AG09309 (cell line): ENCODE data around the gene FYB1.
A peak's percentile ranks its signal among the peaks of the same experiment; 100 is the strongest.

Source experiments
- DNase-seq: peaks from one replicate; pipeline ENCODE4 v3.0.0-alpha.2; 2010; ENCODE audit warnings: low read depth
- H3K4me3 ChIP-seq: 2 replicates; pipeline ENCODE4 v1.5.1; 2011; ENCODE audit warnings: mild to moderate bottlenecking, low read depth, low read length, moderate library complexity; ENCODE audit not compliant: control insufficient read depth
- TF ChIP-seq, protein P1 (sequence below): IDR thresholded peaks from 2 replicates; pipeline ENCODE4 v1.5.1; 2011; ENCODE audit warnings: mild to moderate bottlenecking, low read depth, low read length, inconsistent platforms; ENCODE audit not compliant: insufficient read depth, control insufficient read depth; ENCODE audit errors: missing control alignments

Gene FYB1

DNA sequence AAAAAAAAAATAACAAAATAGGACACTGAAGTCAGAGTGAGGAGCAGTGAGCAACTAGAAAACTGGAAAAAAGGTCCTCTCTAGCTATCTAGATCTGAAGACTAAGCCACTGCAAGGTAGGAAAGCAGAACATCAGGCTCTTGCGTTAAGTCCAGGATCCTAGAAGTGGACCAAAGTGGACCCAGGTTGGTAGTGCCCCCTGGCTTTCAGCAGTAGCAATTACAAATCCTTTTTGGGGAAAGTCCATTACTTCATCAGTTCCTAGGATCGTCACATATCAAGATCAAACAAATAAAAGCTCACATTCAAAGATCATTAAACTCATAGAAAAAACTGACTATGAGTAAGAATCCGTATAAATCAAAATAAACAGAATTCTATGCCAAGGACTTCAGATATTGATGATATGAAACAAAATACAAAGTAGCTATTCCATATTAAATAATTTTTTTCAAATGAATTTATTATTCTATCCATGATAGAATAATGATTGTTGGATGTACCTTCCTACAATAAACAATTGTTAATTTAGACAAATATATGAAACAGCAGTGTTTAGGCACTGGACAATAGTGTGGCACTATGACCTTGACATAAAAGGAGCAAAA, 138.7 kb downstream of the FYB1 start:
- TF ChIP-seq, protein P1, sequence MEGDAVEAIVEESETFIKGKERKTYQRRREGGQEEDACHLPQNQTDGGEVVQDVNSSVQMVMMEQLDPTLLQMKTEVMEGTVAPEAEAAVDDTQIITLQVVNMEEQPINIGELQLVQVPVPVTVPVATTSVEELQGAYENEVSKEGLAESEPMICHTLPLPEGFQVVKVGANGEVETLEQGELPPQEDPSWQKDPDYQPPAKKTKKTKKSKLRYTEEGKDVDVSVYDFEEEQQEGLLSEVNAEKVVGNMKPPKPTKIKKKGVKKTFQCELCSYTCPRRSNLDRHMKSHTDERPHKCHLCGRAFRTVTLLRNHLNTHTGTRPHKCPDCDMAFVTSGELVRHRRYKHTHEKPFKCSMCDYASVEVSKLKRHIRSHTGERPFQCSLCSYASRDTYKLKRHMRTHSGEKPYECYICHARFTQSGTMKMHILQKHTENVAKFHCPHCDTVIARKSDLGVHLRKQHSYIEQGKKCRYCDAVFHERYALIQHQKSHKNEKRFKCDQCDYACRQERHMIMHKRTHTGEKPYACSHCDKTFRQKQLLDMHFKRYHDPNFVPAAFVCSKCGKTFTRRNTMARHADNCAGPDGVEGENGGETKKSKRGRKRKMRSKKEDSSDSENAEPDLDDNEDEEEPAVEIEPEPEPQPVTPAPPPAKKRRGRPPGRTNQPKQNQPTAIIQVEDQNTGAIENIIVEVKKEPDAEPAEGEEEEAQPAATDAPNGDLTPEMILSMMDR = peak; percentile 80
- peak; percentile 55 for DNase-seq
- H3K4me3 ChIP-seq = no peak overlapping the region

DNA sequence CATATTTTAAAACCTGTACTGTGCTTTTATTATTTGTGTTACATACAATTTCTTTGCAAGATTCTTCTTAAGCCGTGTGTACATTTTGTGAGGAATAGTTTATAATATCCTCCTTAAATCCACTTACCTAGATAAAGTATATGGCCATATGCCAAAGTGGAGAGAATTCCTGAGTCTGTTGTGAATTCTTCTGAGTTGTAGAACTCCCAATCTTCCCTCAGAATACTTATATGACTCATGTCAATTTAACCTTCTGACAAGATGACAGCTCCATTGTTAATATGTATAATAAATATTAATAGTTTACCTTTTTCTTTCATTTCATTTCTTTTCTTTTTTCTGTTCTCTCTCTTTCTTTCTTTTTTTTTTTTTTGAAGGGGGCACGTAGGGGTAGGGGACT, 139.2 kb downstream of the FYB1 start:
- H3K4me3 ChIP-seq = no peak overlapping the region
- TF ChIP-seq, protein P1 = no peak

DNA sequence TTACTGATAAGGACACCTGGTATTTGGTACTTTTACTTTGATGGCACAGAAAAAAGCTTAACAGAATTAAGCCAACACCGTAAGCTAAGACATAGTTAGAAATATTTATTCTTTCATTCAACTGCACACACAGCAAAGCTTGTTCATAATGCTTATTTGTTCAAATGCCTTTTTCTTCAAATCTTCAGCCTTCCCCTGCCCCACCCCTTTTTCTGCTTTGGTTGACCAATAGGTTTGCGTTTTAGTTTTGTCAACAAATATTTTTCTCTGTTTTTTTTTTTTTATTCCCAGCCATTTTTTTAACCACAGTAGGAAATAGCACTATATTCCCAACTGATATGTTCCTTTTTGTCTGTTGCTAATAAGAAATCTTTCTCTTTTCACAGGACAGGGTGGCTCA, 140.2 kb downstream of the FYB1 start:
- TF ChIP-seq, protein P1 = no peak
- no peak for DNase-seq
- H3K4me3 ChIP-seq = no peak overlapping the region

More for the DNA sequence above, 139.2 kb downstream of the FYB1 start:
- DNase-seq = no peak

DNA sequence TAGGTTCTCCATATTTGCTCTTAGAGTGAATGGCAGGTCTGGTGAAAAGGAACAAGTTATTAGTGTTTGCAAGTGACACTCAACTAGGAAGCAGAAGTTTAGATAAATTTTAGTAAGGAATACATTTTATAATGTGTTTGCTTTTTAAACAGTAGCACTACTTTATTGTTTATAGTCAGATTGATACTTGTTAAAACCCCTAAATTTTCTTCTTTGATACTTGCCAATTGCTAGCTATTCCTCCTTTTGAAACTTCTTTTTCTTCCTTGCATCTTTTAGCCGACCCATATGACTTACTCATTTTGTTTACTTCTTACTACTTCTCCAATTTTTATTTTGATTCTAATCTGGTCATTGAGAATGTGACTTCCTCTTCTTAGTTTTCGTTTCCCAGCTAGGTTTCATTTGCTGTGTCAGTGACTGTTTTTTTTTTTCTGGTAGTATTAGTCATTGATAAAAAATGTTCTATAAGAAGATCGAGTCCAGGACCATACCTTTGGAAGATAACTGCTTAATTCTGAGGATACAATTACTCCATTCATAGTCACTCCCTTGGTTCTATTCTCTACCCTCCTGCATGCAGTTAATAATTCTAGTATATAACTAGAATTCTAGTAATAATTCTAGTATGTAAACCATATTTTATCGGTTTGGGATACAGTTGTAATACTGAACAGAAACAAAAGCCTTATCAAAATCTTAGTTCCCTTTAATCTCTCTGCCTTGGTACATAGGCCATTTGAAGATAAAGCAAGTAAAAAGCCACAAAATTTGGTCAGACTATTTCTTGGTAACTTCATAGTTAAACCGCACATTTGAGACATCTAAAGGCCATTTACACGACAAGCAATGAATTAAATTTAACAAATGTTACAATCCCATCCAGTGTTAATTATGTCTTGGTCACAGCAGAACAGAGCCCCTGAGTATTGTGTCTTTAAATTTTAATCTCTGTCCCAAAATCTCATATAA, 142.3 kb downstream of the FYB1 start:
- TF ChIP-seq, protein P1 = no peak
- H3K4me3 ChIP-seq = no peak overlapping the region
- DNase-seq = no peak

DNA sequence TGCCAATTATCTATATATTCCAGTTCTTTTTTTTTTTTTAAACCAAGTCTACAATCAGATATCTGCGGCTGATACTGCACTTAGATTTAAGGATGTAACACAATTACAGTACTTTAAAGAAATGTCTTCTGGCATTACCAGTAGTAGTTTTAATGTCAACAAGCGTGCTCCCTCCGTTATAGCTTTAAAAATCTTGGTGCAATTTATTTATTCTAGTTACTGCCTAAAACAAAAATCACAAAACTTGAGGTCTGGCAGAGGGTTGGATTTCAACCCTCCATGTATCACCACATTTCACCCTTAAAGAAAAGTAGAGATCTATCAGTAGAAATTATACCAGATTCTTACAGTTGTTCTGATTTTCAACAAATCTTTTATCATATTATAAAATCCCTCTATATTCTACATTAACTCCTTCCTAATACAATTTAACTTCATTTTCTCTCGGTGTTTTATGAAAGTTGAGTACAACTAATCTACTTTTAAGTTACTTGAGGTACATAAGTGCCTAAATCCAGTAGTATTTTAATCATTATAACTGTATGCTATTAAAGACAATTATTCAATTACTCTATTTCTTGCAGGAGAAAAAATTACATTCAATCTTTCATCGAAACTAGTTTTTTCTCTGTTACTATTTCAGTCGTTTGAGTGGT, 143.1 kb downstream of the FYB1 start:
- TF ChIP-seq, protein P1 = no peak
- H3K4me3 ChIP-seq = no peak overlapping the region
- no peak for DNase-seq

DNA sequence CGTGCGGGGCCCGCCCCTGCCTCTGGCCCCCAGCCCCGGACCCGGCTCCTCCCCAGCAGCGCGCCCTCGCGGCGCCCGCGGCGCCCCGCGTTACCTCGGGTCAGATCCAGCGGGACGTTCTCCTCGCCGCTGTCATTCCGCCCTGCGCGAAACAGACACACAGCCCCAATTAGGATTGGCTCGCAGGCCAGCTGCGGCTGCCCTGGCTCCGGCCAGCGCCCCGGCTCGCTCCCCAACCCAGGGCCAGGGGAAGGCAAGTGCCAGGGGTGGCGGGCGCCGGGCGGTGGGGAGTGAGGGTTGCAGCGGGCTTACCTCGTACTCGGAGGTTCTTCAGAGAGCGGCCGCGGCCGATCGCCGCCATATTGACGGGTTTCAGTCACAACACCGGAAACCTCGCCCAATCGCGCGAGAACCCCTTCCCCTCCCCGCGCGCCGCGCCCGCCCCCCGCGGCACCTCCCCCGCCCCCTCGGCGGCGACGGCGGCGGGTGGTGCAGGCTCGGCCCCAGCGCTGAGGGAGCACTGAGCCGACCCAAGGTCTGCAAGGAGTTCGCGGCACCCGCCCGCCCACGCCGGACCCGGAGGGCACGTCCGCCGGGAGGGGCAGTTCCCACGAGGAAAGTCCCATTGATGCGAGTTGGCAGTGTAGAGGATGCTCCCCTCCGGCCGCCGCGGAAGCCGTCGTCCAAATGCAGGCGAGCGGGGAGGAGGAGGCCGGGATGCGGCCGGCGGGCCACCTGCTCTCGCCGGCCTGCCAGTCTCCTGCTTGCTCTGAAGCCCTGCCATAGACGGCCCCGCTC, 145.1 kb downstream of the FYB1 start, which contains the start of gene RICTOR:
TSS of gene RICTOR (minus strand) at position 383 of the 798 bp plus-strand sequence. CDS start at position 361, 22 bp downstream.
- TF ChIP-seq, protein P1 = no peak
- DNase-seq = peak; percentile 50
- peak within 1 kb of the TSS; percentile 83 for H3K4me3 ChIP-seq
